WTC11 (cell line): Measurements from ENCODE around the gene HYAL2. TPM values are rescaled to one million over a fixed set of nuclear protein-coding genes. Genes with fewer than 3 reads are reported as not detected.
A peak's percentile ranks its signal among the peaks of the same experiment; 100 is the strongest.

Experiments
- AFF4 ChIP-seq: sonication (generic); formaldehyde crosslinking; IDR thresholded peaks from 2 replicates; pipeline ENCODE4 v1.8.1; 2023; ENCODE audit warnings: mild to moderate bottlenecking, missing genetic modification reagents, borderline replicate concordance
- E2F5 ChIP-seq: sonication (generic); formaldehyde crosslinking; IDR thresholded peaks from 2 replicates; pipeline ENCODE4 v1.8.1; 2022; ENCODE audit warnings: mild to moderate bottlenecking, moderate library complexity, missing genetic modification reagents
- FOXP1 ChIP-seq: sonication (generic); formaldehyde crosslinking; IDR thresholded peaks from 2 replicates; pipeline ENCODE4 v1.8.0; 2022; ENCODE audit warnings: missing genetic modification reagents, mild to moderate bottlenecking, moderate library complexity, borderline replicate concordance
- IRF1 ChIP-seq: sonication (generic); formaldehyde crosslinking; IDR thresholded peaks from 2 replicates; pipeline ENCODE4 v1.8.0; 2023; ENCODE audit warnings: missing genetic modification reagents
- JAZF1 ChIP-seq: fragments of 250-450 bp; sonication (Bioruptor Pico); IDR thresholded peaks from 2 replicates; pipeline ENCODE4 v1.9.0; 2021; ENCODE audit warnings: moderate library complexity, mild to moderate bottlenecking, inconsistent platforms
- NR1H2 ChIP-seq: sonication (generic); formaldehyde crosslinking; IDR thresholded peaks from 2 replicates; pipeline ENCODE4 v1.9.0; 2021; ENCODE audit warnings: mild to moderate bottlenecking, moderate library complexity, missing genetic modification reagents
- RORB ChIP-seq: fragments of 250-450 bp; sonication (Bioruptor Pico); IDR thresholded peaks from 2 replicates; pipeline ENCODE4 v1.9.0; 2021; ENCODE audit warnings: mild to moderate bottlenecking
- SMAD4 ChIP-seq: sonication (generic); formaldehyde crosslinking; IDR thresholded peaks from 2 replicates; pipeline ENCODE4 v1.8.0; 2022; ENCODE audit warnings: mild to moderate bottlenecking, missing genetic modification reagents
- SP1 ChIP-seq: sonication (generic); formaldehyde crosslinking; conservative IDR thresholded peaks from 2 replicates; pipeline ENCODE4 v1.8.1; 2022; ENCODE audit warnings: missing genetic modification reagents
- STAT6 ChIP-seq: sonication (generic); formaldehyde crosslinking; conservative IDR thresholded peaks from 2 replicates; pipeline ENCODE4 v1.8.1; 2023; ENCODE audit warnings: mild to moderate bottlenecking, low read depth, missing genetic modification reagents, moderate library complexity
- ZNF317 ChIP-seq: sonication (generic); formaldehyde crosslinking; IDR thresholded peaks from 2 replicates; pipeline ENCODE4 v1.8.1; 2023; ENCODE audit warnings: low read depth, mild to moderate bottlenecking, moderate library complexity, missing genetic modification reagents, borderline replicate concordance
- total RNA-seq: library from RNA; stranded (reverse); gene quantifications from 3 replicates; pipeline ENCODE4 v1.2.3, GENCODE V29; 2021
- TF ChIP-seq, protein P1 (sequence below): sonication (generic); formaldehyde crosslinking; IDR thresholded peaks from 2 replicates; pipeline ENCODE4 v1.8.1; 2023; ENCODE audit warnings: mild to moderate bottlenecking, missing genetic modification reagents
- TF ChIP-seq, protein P2 (sequence below): sonication (generic); formaldehyde crosslinking; conservative IDR thresholded peaks from 2 replicates; pipeline ENCODE4 v1.8.1; 2022; ENCODE audit warnings: mild to moderate bottlenecking, missing genetic modification reagents
- TF ChIP-seq, protein P3 (sequence below): sonication (generic); formaldehyde crosslinking; IDR thresholded peaks from 2 replicates; pipeline ENCODE4 v1.8.1; 2022; ENCODE audit warnings: low read depth, mild to moderate bottlenecking, moderate library complexity, missing genetic modification reagents, borderline replicate concordance
- TF ChIP-seq, protein P4 (sequence below): sonication (generic); formaldehyde crosslinking; IDR thresholded peaks from 2 replicates; pipeline ENCODE4 v1.8.1; 2023; ENCODE audit warnings: mild to moderate bottlenecking, missing genetic modification reagents, moderate library complexity
- TF ChIP-seq, protein P5 (sequence below): fragments of 250-450 bp; sonication (Bioruptor Pico); IDR thresholded peaks from 2 replicates; pipeline ENCODE4 v1.9.0; 2021; ENCODE audit warnings: mild to moderate bottlenecking

HYAL2 gene
- total RNA-seq, 1 experiment from 2014 or later, result 58.0 TPM

GRCh38 chr3:50298836-50299637 is 23.5 kb downstream of the HYAL2 start, which contains the start of the genes HYAL3 and NAA80 (continued):
- TF ChIP-seq AFF4 (no peak), FOXP1 (peak; percentile 78), STAT6 (CRISPR knock-in tag) (no peak), E2F5 (CRISPR knock-in tag) (0 out of 2 replicates have a peak, but pooled peaks have one; percentile 20), SP1 (CRISPR knock-in tag) (peak; percentile 64; the same call in 1 of the 2 replicates), IRF1 (no peak), SMAD4 (CRISPR knock-in tag) (no peak), JAZF1 (CRISPR knock-in tag) (no peak), RORB (CRISPR knock-in tag) (no peak), ZNF317 (CRISPR knock-in tag) (no peak), NR1H2 (CRISPR knock-in tag) (no peak)
- TF ChIP-seq, protein P1, sequence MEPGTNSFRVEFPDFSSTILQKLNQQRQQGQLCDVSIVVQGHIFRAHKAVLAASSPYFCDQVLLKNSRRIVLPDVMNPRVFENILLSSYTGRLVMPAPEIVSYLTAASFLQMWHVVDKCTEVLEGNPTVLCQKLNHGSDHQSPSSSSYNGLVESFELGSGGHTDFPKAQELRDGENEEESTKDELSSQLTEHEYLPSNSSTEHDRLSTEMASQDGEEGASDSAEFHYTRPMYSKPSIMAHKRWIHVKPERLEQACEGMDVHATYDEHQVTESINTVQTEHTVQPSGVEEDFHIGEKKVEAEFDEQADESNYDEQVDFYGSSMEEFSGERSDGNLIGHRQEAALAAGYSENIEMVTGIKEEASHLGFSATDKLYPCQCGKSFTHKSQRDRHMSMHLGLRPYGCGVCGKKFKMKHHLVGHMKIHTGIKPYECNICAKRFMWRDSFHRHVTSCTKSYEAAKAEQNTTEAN (CRISPR knock-in tag), result no peak
- TF ChIP-seq, protein P2, sequence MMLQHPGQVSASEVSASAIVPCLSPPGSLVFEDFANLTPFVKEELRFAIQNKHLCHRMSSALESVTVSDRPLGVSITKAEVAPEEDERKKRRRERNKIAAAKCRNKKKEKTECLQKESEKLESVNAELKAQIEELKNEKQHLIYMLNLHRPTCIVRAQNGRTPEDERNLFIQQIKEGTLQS (CRISPR knock-in tag), result no peak
- TF ChIP-seq, protein P3, sequence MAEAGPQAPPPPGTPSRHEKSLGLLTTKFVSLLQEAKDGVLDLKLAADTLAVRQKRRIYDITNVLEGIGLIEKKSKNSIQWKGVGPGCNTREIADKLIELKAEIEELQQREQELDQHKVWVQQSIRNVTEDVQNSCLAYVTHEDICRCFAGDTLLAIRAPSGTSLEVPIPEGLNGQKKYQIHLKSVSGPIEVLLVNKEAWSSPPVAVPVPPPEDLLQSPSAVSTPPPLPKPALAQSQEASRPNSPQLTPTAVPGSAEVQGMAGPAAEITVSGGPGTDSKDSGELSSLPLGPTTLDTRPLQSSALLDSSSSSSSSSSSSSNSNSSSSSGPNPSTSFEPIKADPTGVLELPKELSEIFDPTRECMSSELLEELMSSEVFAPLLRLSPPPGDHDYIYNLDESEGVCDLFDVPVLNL (CRISPR knock-in tag), result no peak
- TF ChIP-seq, protein P4, sequence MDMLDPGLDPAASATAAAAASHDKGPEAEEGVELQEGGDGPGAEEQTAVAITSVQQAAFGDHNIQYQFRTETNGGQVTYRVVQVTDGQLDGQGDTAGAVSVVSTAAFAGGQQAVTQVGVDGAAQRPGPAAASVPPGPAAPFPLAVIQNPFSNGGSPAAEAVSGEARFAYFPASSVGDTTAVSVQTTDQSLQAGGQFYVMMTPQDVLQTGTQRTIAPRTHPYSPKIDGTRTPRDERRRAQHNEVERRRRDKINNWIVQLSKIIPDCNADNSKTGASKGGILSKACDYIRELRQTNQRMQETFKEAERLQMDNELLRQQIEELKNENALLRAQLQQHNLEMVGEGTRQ (CRISPR knock-in tag), result no peak
- TF ChIP-seq, protein P5, sequence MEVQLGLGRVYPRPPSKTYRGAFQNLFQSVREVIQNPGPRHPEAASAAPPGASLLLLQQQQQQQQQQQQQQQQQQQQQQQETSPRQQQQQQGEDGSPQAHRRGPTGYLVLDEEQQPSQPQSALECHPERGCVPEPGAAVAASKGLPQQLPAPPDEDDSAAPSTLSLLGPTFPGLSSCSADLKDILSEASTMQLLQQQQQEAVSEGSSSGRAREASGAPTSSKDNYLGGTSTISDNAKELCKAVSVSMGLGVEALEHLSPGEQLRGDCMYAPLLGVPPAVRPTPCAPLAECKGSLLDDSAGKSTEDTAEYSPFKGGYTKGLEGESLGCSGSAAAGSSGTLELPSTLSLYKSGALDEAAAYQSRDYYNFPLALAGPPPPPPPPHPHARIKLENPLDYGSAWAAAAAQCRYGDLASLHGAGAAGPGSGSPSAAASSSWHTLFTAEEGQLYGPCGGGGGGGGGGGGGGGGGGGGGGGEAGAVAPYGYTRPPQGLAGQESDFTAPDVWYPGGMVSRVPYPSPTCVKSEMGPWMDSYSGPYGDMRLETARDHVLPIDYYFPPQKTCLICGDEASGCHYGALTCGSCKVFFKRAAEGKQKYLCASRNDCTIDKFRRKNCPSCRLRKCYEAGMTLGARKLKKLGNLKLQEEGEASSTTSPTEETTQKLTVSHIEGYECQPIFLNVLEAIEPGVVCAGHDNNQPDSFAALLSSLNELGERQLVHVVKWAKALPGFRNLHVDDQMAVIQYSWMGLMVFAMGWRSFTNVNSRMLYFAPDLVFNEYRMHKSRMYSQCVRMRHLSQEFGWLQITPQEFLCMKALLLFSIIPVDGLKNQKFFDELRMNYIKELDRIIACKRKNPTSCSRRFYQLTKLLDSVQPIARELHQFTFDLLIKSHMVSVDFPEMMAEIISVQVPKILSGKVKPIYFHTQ (CRISPR knock-in tag), result no peak
- TF ChIP-seq, all 79 proteins: peak for 16
